ENCODE measurements around the gene MSRB2.

DNA sequence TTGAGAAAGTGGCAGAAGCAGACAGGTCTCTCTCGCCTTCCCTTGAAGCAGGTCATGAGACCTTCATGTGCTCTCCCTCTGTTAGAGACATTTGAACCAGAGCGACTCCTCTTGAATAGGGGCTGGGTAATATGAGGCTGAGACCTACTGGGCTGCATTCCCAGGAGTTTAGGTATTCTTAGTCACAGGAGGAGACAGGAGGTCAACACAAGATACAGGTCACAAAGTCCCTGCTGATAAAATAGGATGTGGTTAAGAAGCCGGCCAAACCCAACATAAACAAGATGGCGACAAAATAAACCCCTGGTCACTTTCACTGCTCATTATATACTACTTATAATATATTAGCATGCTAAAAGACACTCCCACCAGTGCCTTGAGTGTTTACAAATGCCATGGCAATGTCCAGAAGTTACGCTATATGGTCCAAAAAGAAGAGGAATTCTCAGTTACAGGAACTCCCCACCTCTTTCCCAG, 43.5 kb upstream of the MSRB2 start:
- TF ChIP-seq, protein P1, sequence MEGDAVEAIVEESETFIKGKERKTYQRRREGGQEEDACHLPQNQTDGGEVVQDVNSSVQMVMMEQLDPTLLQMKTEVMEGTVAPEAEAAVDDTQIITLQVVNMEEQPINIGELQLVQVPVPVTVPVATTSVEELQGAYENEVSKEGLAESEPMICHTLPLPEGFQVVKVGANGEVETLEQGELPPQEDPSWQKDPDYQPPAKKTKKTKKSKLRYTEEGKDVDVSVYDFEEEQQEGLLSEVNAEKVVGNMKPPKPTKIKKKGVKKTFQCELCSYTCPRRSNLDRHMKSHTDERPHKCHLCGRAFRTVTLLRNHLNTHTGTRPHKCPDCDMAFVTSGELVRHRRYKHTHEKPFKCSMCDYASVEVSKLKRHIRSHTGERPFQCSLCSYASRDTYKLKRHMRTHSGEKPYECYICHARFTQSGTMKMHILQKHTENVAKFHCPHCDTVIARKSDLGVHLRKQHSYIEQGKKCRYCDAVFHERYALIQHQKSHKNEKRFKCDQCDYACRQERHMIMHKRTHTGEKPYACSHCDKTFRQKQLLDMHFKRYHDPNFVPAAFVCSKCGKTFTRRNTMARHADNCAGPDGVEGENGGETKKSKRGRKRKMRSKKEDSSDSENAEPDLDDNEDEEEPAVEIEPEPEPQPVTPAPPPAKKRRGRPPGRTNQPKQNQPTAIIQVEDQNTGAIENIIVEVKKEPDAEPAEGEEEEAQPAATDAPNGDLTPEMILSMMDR (IDR thresholded peaks at IDR 0.05; ENCODE audit: poor library complexity): no peak
- TF ChIP-seq EZH2 (IDR thresholded peaks at IDR 0.05; ENCODE audit: borderline replicate concordance) (no peak), EZH2phosphoT487 (IDR thresholded peaks at IDR 0.05; ENCODE audit: low read depth, severe bottlenecking, unreplicated experiment) (no peak)

All from hepatocyte (in vitro differentiated cells).